HepG2 (cell line): Measurements from ENCODE around the gene SLC13A5. TPM values are rescaled to one million over a fixed set of nuclear protein-coding genes. Genes with fewer than 3 reads are reported as not detected.

ENCODE experiments used
- ARID5B ChIP-seq: IDR thresholded peaks from 2 replicates; pipeline ENCODE4 v1.4.0; 2020; ENCODE audit warnings: mild to moderate bottlenecking, missing genetic modification reagents
- CBFB ChIP-seq: sonication (generic); formaldehyde crosslinking; IDR thresholded peaks from 2 replicates; pipeline ENCODE4 v1.4.0; 2020; ENCODE audit warnings: missing genetic modification reagents
- CEBPG ChIP-seq: IDR thresholded peaks from 2 replicates; pipeline ENCODE4 v1.6.1; 2016
- HDAC1 ChIP-seq: sonication (generic); formaldehyde crosslinking; IDR thresholded peaks from 2 replicates; pipeline ENCODE4 v1.5.1; 2020; ENCODE audit warnings: mild to moderate bottlenecking, missing genetic modification reagents
- HNF1B ChIP-seq: sonication (generic); formaldehyde crosslinking; IDR thresholded peaks from 2 replicates; pipeline ENCODE4 v1.5.1; 2020; ENCODE audit warnings: mild to moderate bottlenecking, moderate library complexity, missing genetic modification reagents
- HNF4A ChIP-seq: sonication (generic); formaldehyde crosslinking; IDR thresholded peaks from 2 replicates; pipeline ENCODE4 v1.4.0; 2020; ENCODE audit warnings: missing genetic modification reagents
- MTA3 ChIP-seq: sonication (generic); formaldehyde crosslinking; IDR thresholded peaks from 2 replicates; pipeline ENCODE4 v1.4.0; 2020; ENCODE audit warnings: missing genetic modification reagents
- NCOA2 ChIP-seq: sonication (generic); formaldehyde crosslinking; IDR thresholded peaks from 2 replicates; pipeline ENCODE4 v1.8.0; 2022; ENCODE audit warnings: inconsistent platforms
- REST ChIP-seq, 2 experiments: IDR thresholded peaks; 2 replicates each; pipeline ENCODE4 v1.6.1; 2011 to 2012; ENCODE audit warnings: low read length in 2 of 2, borderline replicate concordance in 1 of 2, low read depth in 1 of 2, mild to moderate bottlenecking in 1 of 2, moderate library complexity in 1 of 2
- SMAD3 ChIP-seq: sonication (generic); formaldehyde crosslinking; IDR thresholded peaks from 2 replicates; pipeline ENCODE4 v1.4.0; 2020; ENCODE audit warnings: missing genetic modification reagents
- THYN1 ChIP-seq: sonication (generic); formaldehyde crosslinking; IDR thresholded peaks from 2 replicates; pipeline ENCODE4 v1.8.1; 2023; ENCODE audit warnings: low read depth, mild to moderate bottlenecking, moderate library complexity, missing genetic modification reagents, borderline replicate concordance
- ZNF205 ChIP-seq: IDR thresholded peaks from 2 replicates; pipeline ENCODE4 v1.6.1; 2018; ENCODE audit warnings: missing biosample characterization, missing genetic modification reagents
- ZNF230 ChIP-seq: sonication (generic); formaldehyde crosslinking; IDR thresholded peaks from 2 replicates; pipeline ENCODE4 v1.4.0; 2020; ENCODE audit warnings: mild to moderate bottlenecking, missing genetic modification reagents
- ZNF687 ChIP-seq: sonication (generic); formaldehyde crosslinking; IDR thresholded peaks from 2 replicates; pipeline ENCODE4 v1.5.1; 2020; ENCODE audit warnings: mild to moderate bottlenecking, missing genetic modification reagents, moderate library complexity
- ZNF772 ChIP-seq: sonication (generic); formaldehyde crosslinking; IDR thresholded peaks from 2 replicates; pipeline ENCODE4 v1.5.0; 2020; ENCODE audit warnings: mild to moderate bottlenecking, missing genetic modification reagents
- ZNF878 ChIP-seq: sonication (generic); formaldehyde crosslinking; IDR thresholded peaks from 2 replicates; pipeline ENCODE4 v1.8.1; 2023; ENCODE audit warnings: mild to moderate bottlenecking, missing genetic modification reagents, moderate library complexity
- polyA plus RNA-seq, 8 experiments: library from polyadenylated mRNA; depleted of rRNA in 3 of 8; stranded (reverse) in 7 of 8; unstranded in 1 of 8; fragments of >200 nt; fragmentation: Illumina TruSeq in 4 of 8; extraction: Trizol in 4 of 8; gene quantifications; 2 replicates each; pipeline versions ENCODE4 v1.2.1 to v1.2.3, GENCODE V29; 2011 to 2016; ENCODE audit warnings: low read depth in 4 of 8, missing spikeins in 1 of 8, mixed read lengths in 1 of 8; ENCODE audit not compliant: insufficient read depth in 1 of 8
- total RNA-seq, 5 experiments: library from RNA; depleted of rRNA; stranded (reverse); fragments of >200 nt; fragmentation: Illumina TruSeq; extraction: Trizol; gene quantifications; 2 replicates each; pipeline ENCODE4 v1.2.3, GENCODE V29; 2016; ENCODE audit warnings: low read depth in 1 of 5

The SLC13A5 gene
- total and polyA plus RNA-seq, 2 of the 13 experiments (the other 11 are each of a cell fraction or from before 2014, with no cell fraction given): 42.8 to 310 TPM

- TF ChIP-seq REST (IDR thresholded peaks at IDR 0.05; ENCODE audit: borderline replicate concordance in 1 of 2, low read depth in 1 of 2, low read length in 2 of 2) (no peak), HNF1B (CRISPR knock-in tag) (peak; percentile 21; the same call in 1 of the 2 replicates), NCOA2 (peak; percentile 53; the same call in 1 of the 2 replicates), ZNF772 (CRISPR knock-in tag) (no peak), ARID5B (CRISPR knock-in tag) (peak; percentile 58), ZNF878 (no peak), MTA3 (CRISPR knock-in tag) (no peak), CEBPG (CRISPR knock-in tag) (no peak), HDAC1 (no peak), CBFB (CRISPR knock-in tag) (no peak), SMAD3 (CRISPR knock-in tag) (no peak), ZNF230 (CRISPR knock-in tag) (no peak), ZNF205 (CRISPR knock-in tag) (no peak), ZNF687 (CRISPR knock-in tag) (peak; percentile 61), THYN1 (no peak), HNF4A (peak; percentile 70)
These were observed 4.7 kb downstream of the SLC13A5 start (continued) for GRCh38 chr17:6708357-6708961.
